ENCODE measurements around the gene S1PR2. TPM values are rescaled to one million over a fixed set of nuclear protein-coding genes. Genes with fewer than 3 reads are reported as not detected.

S1PR2 gene
- total RNA-seq, 4 donors from 2014 or later: 7.7 to 10.1 (median 9.1) TPM

GRCh38 chr19:10205636-10206035 lies 25.5 kb downstream of the S1PR2 start:
- TF ChIP-seq CTCF (IDR thresholded peaks at IDR 0.05; ENCODE audit: low read depth): no peak

- TF ChIP-seq CTCF (IDR thresholded peaks at IDR 0.05; ENCODE audit: low read depth): no peak
Observed at GRCh38 chr19:10203686-10204085, 27.4 kb downstream of the S1PR2 start.

- no peak for TF ChIP-seq CTCF (IDR thresholded peaks at IDR 0.05; ENCODE audit: low read depth)
Observed at GRCh38 chr19:10201176-10201575, 30.0 kb downstream of the S1PR2 start.

GRCh38 chr19:10195199-10195519 lies 36.0 kb downstream of the S1PR2 start:
- TF ChIP-seq CTCF (IDR thresholded peaks at IDR 0.05; ENCODE audit: low read depth): no peak

- TF ChIP-seq CTCF (IDR thresholded peaks at IDR 0.05; ENCODE audit: low read depth): no peak
Observed at GRCh38 chr19:10194500-10195198, 36.5 kb downstream of the S1PR2 start, which contains the start of gene DNMT1. Gene DNMT1 (minus strand): TSS chr19:10194953. CDS start chr19:10194899, 54 bp downstream.

- TF ChIP-seq CTCF (IDR thresholded peaks at IDR 0.05; ENCODE audit: low read depth): no peak
Observed at GRCh38 chr19:10193790-10194499, 37.2 kb downstream of the S1PR2 start.

GRCh38 chr19:10192922-10193321 lies 38.2 kb downstream of the S1PR2 start:
- TF ChIP-seq CTCF (IDR thresholded peaks at IDR 0.05; ENCODE audit: low read depth): no peak
